HG03159 (cell line): ENCODE data around the gene COQ9.

ENCODE experiments used
- ATAC-seq: cut with Tn5 transposase; IDR thresholded peaks from one replicate; pipeline ENCODE4 v1.9.1; 2021; ENCODE audit warnings: mild to moderate bottlenecking, moderate library complexity; ENCODE audit not compliant: unreplicated experiment

Gene COQ9

DNA sequence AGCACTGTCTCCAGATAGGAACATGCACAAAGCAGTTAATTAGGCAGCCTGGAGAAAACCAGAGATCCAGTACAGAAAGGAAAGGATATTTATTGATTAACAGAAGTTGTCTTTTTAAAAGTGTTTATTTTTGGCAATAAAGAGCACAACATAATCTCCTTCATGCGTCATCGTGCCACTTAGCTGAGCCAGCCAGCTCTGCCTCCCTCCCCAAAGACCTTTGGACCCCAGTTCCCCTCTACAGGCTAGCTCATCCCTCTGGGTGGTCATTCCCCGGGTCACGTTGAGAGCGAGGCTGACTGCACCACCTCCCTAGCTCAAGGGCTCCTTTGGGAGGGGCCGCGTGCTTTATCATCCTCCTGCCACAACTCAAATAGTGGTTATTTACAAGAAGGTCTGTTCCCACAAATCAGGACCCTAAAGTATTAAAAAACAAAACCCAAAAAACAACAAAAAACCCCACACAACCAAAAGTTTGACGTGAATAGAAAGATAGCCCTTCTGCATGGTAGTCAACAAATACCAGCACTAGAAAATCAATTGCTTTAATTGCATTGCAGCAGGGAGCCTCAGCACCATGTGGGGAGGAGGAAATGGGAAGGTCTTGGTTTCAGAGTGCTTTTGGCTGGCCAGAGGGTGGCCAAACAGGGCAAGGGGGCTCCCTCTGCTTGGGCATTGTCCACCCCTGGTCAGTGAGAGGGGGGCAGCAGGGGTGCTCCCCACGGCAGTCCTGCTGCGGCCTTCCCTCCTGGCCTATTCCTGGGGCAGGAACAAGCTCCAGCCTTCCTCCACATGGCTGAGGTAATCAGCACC, 24.8 kb downstream of the COQ9 start:
- ATAC-seq: no peak

- ATAC-seq: no peak
Observed at GRCh38 chr16:57472665-57473060, 25.4 kb downstream of the COQ9 start.

- ATAC-seq: no peak
Observed at GRCh38 chr16:57473176-57473840, 26.0 kb downstream of the COQ9 start.

DNA sequence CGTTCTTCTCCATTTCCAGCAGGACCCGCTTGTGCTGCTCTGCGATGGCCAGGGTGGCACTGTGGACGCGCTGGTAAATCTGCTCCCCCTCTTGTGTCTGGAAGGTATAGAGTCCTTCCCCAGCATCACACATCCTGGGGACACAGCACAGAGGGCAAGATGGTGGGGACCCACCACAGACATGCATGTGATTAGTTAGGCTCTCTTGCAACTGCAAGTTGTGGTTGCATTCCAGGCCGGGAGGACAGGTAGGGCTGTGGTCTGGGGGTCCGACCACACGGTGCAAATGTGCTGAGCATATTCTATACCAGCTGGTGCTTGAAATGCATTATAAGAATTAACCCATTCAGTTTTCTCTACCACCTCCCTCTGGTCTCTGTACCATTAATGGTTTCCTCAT, 26.6 kb downstream of the COQ9 start:
- ATAC-seq: no peak

DNA sequence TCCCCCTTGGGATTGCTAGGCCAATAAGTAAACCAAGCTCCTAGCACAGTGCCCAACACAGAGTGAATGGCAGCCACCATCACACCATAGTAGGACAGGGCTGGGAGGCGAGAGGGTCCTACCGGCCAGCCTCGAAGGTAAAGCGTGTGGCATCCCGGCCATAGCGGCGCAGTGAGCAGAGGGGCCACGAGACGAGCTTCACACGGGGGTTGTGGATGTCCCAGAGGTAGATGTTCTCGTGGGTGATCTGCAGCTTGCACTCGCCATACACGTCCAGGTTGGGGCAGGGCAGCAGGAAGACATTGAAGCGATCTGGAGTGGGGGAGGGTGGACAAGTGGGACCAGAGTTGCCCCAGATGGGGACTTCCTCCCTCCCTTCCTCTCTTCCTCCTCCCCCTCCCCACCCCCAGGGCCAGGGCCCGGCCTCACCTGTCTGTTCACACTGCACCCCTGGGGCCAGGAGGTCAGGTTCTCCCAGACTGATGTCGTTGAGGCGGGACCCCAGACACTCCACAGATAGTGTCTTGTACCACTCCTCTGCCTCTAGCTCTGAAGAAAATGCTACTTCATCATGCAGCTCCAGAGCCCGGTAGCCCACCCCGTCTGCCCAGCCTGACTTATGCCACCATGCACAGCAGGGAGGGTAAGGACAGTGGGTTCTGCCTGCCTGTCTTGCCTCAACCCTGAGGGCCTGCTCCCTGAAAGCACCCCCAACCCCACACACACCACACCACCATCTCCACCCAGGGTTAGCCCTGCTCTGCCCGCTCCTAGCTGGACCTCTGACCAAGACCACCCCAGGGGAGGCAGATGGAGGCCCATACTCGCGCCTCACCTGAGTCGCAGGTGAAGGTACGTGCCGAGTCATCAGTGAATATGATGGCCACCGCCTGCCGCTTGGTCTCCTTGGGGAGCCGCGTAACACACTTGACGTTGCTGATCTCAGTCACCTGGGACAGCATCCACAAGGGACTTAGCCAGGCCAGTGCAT, 27.7 kb downstream of the COQ9 start:
- ATAC-seq: no peak

GRCh38 chr16:57475711-57476339, 28.5 kb downstream of the COQ9 start:
- peak; percentile 91 for ATAC-seq

GRCh38 chr16:57476546-57477410, 29.5 kb downstream of the COQ9 start:
- no peak for ATAC-seq

GRCh38 chr16:57477531-57478202, 30.4 kb downstream of the COQ9 start:
- ATAC-seq: no peak

GRCh38 chr16:57478396-57479204, 31.3 kb downstream of the COQ9 start:
- no peak for ATAC-seq

DNA sequence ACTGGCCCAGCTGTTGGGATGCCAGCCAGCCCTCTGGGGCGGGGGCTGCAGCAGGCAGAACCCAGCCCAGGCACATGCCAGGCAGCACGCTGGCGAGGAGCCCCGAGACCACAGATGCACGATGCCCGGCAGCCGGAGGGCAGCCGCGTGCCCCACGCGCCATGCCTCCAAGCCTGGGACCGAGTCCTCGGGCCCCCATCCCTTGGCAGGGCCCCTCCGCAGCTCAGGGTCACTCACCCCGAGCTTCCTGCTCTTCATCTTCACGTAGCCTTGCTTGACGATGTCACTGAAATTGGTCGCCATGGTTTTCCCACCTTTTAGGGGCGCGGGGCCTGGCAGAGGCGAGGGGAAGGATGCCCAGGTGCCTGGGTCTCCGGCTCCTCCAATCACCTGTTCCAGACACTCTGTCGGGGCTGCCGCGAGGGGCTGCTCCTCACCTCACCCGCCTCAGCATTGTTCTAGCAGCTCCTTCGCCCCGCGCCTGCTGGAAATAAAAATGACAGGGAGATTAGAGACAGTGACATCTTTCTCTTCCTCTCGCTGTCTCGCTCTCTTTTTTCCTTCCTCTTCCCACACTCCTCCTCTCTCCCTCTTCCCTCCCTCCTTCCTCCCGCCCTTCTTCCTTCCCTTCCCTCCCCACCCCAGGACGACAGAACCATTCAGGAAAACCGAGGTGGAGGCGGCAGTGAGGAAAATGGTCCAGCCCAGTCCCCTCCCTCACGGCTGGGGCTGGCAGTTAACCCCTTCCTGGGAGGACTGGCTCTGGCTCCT, 32.1 kb downstream of the COQ9 start:
- ATAC-seq: no peak

DNA sequence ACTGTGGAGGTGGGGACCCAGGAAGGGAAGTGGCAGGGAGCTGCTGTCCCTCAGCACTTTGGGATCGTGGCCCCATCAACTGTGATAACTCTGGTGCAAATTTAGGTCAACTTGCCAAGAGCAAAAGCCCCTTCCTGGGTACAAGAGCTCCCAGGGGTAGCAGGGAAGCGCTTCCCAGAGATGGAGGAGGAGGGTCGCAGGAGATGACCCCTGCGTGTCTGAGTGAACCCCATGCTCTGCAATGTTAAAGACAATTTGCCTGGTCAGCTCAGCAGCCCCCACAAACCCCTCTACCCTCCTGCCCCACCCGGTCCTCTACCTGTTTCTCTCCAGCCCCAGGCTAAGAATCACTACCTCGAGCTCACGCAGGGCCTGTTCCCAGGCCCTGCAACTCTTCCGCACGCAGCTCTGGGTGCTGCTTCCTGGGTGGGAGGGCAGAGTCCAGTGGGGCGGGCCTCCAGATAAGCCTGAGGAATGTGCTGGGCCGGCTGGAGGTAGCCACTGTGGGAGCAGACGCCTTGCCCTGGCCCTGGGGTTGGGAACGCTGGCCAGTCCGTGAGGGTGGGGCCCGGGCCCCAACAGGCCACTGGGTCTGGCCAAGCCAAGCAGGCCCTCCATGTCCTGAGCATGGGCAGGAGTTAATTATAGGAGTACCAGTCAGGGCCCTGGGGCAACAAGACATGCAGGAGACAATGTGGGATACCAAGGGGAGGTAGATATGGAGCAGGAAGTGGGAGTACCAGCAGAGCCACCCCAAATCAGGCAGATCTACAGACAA, 32.9 kb downstream of the COQ9 start:
- no peak for ATAC-seq

GRCh38 chr16:57480754-57481230, 33.5 kb downstream of the COQ9 start:
- no peak for ATAC-seq

DNA sequence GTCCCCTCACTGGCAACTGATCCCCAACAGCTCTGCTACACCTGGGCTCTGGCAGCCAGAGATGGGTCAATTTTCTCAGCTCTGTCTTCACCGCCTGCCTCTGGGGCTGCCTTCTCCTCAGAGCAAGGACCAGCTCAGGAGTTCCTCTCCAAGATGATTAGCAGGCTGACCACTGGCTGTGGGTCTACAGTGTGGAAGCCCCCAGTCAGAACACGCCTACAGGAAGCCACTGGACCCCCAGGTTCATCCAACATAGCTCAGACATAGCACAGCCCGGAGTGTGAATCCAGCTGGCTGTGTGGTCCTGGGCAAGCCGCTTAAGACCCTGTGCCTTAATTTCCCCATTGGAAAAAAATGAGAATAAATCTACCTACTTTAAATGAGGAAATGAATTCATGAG, 34.1 kb downstream of the COQ9 start:
- ATAC-seq: no peak

DNA sequence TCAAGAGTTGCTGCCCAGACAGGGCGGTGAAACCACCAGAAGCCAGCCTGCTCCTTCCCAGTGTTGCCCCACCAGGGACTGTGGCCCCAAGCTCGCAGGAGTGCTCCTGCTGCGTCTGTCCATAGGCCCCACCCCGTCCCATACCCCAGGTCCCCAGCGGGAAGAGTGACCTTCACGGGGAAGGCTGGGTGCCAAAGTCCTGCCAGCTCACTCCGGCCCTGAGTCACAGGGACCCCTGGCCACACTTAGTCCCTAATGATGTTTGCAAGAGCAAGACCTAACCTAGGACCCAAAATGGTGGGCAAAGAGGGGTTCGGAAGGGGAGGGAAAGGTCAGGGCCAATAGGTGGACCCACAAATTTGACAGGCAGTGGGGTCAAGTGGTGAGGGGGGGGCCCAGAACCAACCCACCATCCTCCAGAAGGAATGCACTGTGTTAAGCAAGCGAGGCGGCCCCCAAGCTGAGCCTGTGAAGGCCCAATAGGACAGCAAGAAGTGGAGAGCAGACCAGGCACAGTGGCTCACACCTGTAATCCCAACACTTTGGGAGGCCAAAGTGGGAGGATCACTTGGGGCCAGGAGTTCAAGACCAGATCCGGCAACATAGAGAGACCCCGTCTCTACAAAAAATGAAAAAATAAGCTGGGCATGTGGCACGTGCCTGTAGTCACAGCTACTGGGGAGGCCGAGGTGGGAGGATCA, 35.7 kb downstream of the COQ9 start:
- no peak for ATAC-seq

DNA sequence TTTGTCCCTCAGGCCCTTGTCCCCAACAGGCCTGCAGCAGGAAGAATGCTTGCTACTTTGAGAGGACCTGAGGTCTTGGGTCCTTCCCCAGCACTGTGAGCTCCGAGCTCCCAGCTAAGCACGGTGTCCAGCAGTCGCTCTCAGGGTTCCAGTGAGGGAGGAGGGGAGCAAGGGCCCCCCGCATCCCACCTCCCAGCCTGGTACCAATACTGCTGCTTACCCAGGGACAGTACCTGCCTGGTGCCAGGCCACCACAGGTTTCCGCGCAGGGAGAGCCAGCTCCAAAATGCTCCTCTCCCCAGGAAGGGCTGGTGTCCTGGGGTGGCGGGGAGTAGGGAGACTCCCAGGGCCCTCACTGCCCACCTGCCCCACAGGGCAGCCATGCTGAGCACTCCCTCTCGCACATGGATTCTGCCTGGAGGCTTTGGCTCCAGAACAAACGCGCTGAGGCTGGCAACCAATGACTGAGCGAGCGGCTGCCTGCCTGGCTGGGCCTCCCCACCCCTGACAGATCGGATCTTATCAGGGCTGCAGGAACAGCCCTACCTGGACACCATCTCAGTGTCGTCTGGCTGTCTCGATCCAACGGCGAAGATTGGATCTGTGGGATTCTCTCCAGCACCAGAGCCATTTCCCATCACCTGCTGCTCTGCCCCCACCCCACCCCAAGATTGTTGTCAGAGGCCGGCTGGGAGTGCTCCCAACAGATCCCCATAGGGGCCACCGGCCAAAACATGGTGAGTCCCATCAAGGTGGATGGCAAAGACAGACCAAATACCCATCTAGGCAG, 36.6 kb downstream of the COQ9 start:
- no peak for ATAC-seq
